Raji (cell line): ENCODE results near the gene CTRB1.

Source experiments
- POLR2A ChIP-seq: IDR thresholded peaks from 2 replicates; pipeline ENCODE4 v1.6.1; 2011; ENCODE audit warnings: low read depth, low read length, control low read depth; ENCODE audit not compliant: insufficient read depth

The CTRB1 gene

GRCh38 chr16:75219838-75220237 is 1.1 kb downstream of the CTRB1 start:
- no peak for TF ChIP-seq POLR2A

DNA sequence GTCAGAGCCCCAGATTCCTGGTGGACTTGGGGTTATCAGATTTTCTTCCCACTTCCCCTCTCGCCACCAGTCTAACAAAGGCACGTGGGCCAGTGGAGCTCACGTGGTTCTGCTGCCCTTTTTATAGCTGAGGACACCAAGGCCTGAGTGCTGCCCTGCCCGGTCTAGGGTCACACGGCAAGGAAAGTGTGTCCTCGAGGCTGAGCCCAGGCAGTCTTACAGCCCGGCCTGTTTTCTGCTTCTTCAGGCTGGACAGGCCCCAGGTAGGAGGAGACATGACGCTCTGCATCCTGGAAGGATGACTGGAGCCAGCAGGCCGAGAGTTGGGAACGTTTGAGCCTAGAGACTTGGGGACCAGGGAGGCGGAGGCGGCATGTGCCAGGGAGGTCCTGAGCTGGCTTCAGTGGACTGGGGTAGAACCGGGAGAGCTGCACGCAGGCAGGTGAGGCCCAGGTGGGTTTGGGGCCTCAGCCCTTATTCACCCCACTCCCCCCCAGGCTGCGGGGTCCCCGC is 3.5 kb downstream of the CTRB1 start:
- TF ChIP-seq POLR2A, result no peak

- no peak for TF ChIP-seq POLR2A
Measured at GRCh38 chr16:75224306-75225082, 5.7 kb downstream of the CTRB1 start.

GRCh38 chr16:75225092-75225491 is 6.3 kb downstream of the CTRB1 start:
- no peak for TF ChIP-seq POLR2A

- TF ChIP-seq POLR2A, result no peak
Measured at GRCh38 chr16:75225678-75226515, 7.1 kb downstream of the CTRB1 start.

DNA sequence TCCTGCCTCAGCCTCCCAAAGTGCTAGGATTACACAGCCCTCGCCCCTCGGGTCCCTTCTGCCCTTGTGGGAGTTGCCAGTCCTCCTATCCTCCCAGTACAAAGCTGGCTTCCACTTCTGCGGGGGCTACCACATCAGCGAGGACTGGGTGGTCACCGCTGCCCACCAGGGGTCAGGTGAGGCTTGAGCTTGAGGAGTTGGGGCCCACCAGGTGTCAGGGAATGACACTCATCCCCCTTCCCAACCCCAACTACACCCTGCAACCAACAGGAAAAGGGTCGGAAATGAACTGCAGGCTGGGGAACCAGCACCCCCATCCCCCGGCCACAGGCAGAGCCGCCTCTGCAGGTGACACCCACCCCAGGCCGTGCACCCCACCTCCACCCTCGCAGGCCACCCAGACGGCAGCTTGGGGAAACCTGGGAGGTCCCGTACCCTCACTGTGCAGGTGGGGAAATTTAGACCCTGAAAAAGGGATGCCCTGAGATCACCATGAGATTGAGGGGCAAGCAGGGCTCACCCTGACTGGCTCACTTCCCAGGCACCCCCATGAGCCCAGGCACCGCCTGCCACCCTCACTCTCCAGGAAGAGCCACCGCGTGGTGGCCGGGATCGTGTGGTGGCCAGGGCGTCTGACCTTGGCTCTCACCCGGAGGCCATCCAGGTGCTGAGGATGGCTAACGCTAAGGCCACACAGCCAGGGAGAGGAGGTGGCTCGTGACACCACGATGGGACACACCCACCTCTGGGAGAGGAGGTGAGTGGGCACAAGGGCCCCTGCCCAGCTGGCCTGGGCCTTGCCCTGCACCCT is 8.0 kb downstream of the CTRB1 start:
- TF ChIP-seq POLR2A, result no peak

GRCh38 chr16:75227361-75228142 is 8.8 kb downstream of the CTRB1 start:
- no peak for TF ChIP-seq POLR2A

GRCh38 chr16:75228143-75228976 is 9.6 kb downstream of the CTRB1 start:
- no peak for TF ChIP-seq POLR2A

DNA sequence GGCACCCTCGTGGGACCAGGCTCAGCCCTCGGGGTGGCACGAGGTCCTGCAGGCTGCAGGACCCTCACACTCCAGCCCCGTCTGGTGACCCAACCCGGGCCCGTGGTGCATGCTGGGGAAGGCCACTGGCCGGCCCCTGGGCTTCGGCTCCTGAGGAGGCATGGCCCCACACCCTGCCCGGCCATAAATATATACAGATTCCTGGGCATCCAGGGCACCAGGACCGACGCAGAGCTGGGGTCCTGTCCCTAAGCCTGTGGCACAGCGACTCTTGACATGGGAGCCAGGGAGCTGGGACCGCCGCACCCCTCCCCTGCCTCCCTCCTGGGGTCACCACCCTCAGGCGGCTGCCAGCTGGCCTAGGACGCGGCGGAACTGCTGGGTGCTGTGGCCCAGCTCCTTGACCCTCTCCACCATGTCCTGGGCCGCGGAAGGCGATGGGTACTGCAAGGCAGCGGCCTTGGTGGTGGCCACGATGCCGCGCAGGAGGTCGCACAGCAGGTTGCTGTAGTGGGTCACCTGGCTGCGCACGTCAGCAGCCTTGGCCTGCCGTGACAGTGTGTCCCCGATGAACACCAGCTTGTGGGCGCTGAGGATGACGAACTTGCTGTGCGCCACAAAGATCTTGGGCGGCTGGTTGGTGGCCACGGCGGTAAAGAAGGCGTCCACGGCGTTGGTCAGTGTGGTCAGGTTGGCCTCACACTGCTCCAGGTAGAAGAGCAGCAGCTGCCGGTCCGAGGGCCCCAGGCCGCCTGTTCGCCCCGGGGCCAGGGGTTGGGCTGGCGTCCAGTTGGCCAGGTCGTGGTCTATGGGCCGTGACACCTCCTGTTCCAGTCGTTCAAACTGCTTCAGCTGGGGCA is 10.6 kb downstream of the CTRB1 start:
- TF ChIP-seq POLR2A, result no peak

- no peak for TF ChIP-seq POLR2A
Measured at GRCh38 chr16:75230471-75231110, 11.8 kb downstream of the CTRB1 start.

GRCh38 chr16:75231570-75231969 is 12.8 kb downstream of the CTRB1 start:
- TF ChIP-seq POLR2A, result no peak

DNA sequence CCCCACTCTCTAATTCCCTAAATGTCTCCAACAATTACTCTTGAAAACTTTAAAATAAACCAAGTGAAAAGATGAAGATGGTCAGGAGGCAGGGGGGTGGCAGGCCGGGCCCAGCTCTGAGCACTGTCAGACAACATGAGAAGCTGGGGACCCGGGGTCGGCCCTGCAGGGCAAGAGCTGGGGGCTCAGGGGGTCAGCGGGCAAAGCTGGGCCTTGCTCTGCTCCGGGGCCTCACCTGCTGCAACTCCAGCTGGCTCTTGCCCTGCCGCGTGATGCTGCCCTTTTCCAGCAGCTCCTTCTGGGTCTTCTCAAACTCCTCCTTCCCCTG is 14.8 kb downstream of the CTRB1 start:
- TF ChIP-seq POLR2A, result no peak
